B cell (primary cell): Measurements from ENCODE around the gene ANP32A.

Experiments used
- EZH2 ChIP-seq: IDR thresholded peaks from 2 replicates; pipeline ENCODE4 v1.6.1; 2012; ENCODE audit warnings: borderline replicate concordance, low read depth, mild to moderate bottlenecking, moderate library complexity, low read length; ENCODE audit not compliant: insufficient read depth, poor library complexity, severe bottlenecking
- TF ChIP-seq, protein P1 (sequence below): fragments of 200-600 bp; IDR thresholded peaks from one replicate; pipeline ENCODE4 v1.8.0; 2022; ENCODE audit warnings: antibody characterized with exemption, mild to moderate bottlenecking

GRCh38 chr15:68749793-68750192 lies 70.9 kb downstream of the ANP32A start:
- TF ChIP-seq, protein P1, sequence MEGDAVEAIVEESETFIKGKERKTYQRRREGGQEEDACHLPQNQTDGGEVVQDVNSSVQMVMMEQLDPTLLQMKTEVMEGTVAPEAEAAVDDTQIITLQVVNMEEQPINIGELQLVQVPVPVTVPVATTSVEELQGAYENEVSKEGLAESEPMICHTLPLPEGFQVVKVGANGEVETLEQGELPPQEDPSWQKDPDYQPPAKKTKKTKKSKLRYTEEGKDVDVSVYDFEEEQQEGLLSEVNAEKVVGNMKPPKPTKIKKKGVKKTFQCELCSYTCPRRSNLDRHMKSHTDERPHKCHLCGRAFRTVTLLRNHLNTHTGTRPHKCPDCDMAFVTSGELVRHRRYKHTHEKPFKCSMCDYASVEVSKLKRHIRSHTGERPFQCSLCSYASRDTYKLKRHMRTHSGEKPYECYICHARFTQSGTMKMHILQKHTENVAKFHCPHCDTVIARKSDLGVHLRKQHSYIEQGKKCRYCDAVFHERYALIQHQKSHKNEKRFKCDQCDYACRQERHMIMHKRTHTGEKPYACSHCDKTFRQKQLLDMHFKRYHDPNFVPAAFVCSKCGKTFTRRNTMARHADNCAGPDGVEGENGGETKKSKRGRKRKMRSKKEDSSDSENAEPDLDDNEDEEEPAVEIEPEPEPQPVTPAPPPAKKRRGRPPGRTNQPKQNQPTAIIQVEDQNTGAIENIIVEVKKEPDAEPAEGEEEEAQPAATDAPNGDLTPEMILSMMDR = no peak
- TF ChIP-seq EZH2 = no peak
